DOHH2 (cell line): ENCODE results near the gene PRRC2B.

ENCODE experiments used
- H3F3A ChIP-seq: fragments of 200-600 bp; sonication (generic), shearing (Covaris generic); 2 replicates; pipeline ENCODE4 v1.6.0; 2016; ENCODE audit warnings: antibody characterized with exemption, mild to moderate bottlenecking; ENCODE audit not compliant: control insufficient read depth, insufficient read depth
- H3K27ac ChIP-seq: fragments of 200-600 bp; sonication (generic); 2 replicates; pipeline ENCODE4 v1.5.1; 2014; ENCODE audit warnings: low read depth, mild to moderate bottlenecking, low read length, moderate library complexity
- H3K27me3 ChIP-seq: fragments of 200-600 bp; sonication (generic); 2 replicates; pipeline ENCODE4 v1.6.1; 2014; ENCODE audit warnings: mild to moderate bottlenecking, low read length, mixed read lengths; ENCODE audit not compliant: control insufficient read depth
- H3K36me3 ChIP-seq: fragments of 200-600 bp; sonication (generic); 2 replicates; pipeline ENCODE4 v1.6.1; 2014; ENCODE audit warnings: mild to moderate bottlenecking, low read length, moderate library complexity, mixed read lengths; ENCODE audit not compliant: control insufficient read depth
- H3K4me1 ChIP-seq: fragments of 200-600 bp; sonication (generic); 2 replicates; pipeline ENCODE4 v1.6.1; 2014; ENCODE audit warnings: mild to moderate bottlenecking, low read length, mixed read lengths; ENCODE audit not compliant: control insufficient read depth
- H3K4me2 ChIP-seq: fragments of 200-600 bp; sonication (generic); 2 replicates; pipeline ENCODE4 v1.6.0; 2014; ENCODE audit warnings: mild to moderate bottlenecking, low read length, moderate library complexity
- H3K4me3 ChIP-seq: fragments of 200-600 bp; sonication (generic); 2 replicates; pipeline ENCODE4 v1.5.1; 2014; ENCODE audit warnings: mild to moderate bottlenecking, low read length, mixed read lengths
- H3K79me2 ChIP-seq: fragments of 200-600 bp; sonication (generic); 2 replicates; pipeline ENCODE4 v1.6.1; 2014; ENCODE audit warnings: mild to moderate bottlenecking, low read length, mixed read lengths; ENCODE audit not compliant: control insufficient read depth
- H3K9me2 ChIP-seq: fragments of 200-600 bp; sonication (generic); replicated peaks from 2 replicates; pipeline ENCODE4 v1.6.1; 2014; ENCODE audit warnings: mild to moderate bottlenecking, low read length, mixed read lengths; ENCODE audit not compliant: control insufficient read depth
- H3K9me3 ChIP-seq: fragments of 200-600 bp; sonication (generic); 2 replicates; pipeline ENCODE4 v1.6.1; 2014; ENCODE audit warnings: antibody characterized with exemption, low read length, mixed read lengths; ENCODE audit not compliant: control insufficient read depth, insufficient read depth
- H4K20me1 ChIP-seq: fragments of 200-600 bp; sonication (generic); 2 replicates; pipeline ENCODE4 v1.6.0; 2014; ENCODE audit warnings: low read depth, mild to moderate bottlenecking, antibody characterized with exemption, low read length, moderate library complexity; ENCODE audit not compliant: control insufficient read depth, insufficient read depth
- CTCF ChIP-seq: fragments of 200-600 bp; sonication (generic); IDR thresholded peaks from one replicate; pipeline ENCODE4 v1.5.1; 2014; ENCODE audit warnings: antibody characterized with exemption, mild to moderate bottlenecking, low read depth, low read length; ENCODE audit not compliant: poor library complexity, severe bottlenecking
- EZH2phosphoT487 ChIP-seq: fragments of 200-600 bp; sonication (generic); IDR thresholded peaks from 2 replicates; pipeline ENCODE4 v1.6.1; 2017; ENCODE audit warnings: borderline replicate concordance, mild to moderate bottlenecking, antibody characterized with exemption, low read length, moderate library complexity, mixed read lengths

PRRC2B gene

GRCh38 chr9:131516930-131517329 is 123.0 kb downstream of the PRRC2B start:
- Histone ChIP-seq H3K36me3 (peaks cover 70% of the 10 kb centered on the region), H3K9me3 (peaks cover 17% of the 10 kb centered on the region), H3K4me3 (no peak overlapping the region), H3F3A (peaks cover 17% of the 10 kb centered on the region), H3K4me2 (no peak overlapping the region), H3K9me2 (no peaks in the 10 kb centered on the region), H3K79me2 (no peaks in the 10 kb centered on the region), H3K27me3 (no peaks in the 10 kb centered on the region), H3K27ac (no peak overlapping the region), H4K20me1 (no peaks in the 10 kb centered on the region), H3K4me1 (no peaks in the 10 kb centered on the region)
- TF ChIP-seq EZH2phosphoT487 (no peak), CTCF (no peak)

GRCh38 chr9:131517761-131518190 is 123.9 kb downstream of the PRRC2B start:
- TF ChIP-seq EZH2phosphoT487 (no peak), CTCF (no peak)
- Histone ChIP-seq H3K9me3 (peaks cover 17% of the 10 kb centered on the region), H3K9me2 (no peaks in the 10 kb centered on the region), H3K27ac (no peak overlapping the region), H3K4me2 (no peak overlapping the region), H3K27me3 (no peaks in the 10 kb centered on the region), H3K4me1 (no peaks in the 10 kb centered on the region), H3K36me3 (peaks cover 74% of the 10 kb centered on the region), H3K4me3 (no peak overlapping the region), H3F3A (peaks cover 17% of the 10 kb centered on the region), H3K79me2 (no peaks in the 10 kb centered on the region), H4K20me1 (no peaks in the 10 kb centered on the region)

- H3K4me2 ChIP-seq: no peak overlapping the region
- no peak overlapping the region for H3K27ac ChIP-seq
- H3K9me3 ChIP-seq: peaks cover 17% of the 10 kb centered on the region
- TF ChIP-seq CTCF (no peak), EZH2phosphoT487 (no peak)
- H3K79me2 ChIP-seq: no peaks in the 10 kb centered on the region
- H3K36me3 ChIP-seq: peaks cover 74% of the 10 kb centered on the region
- no peaks in the 10 kb centered on the region for H3K4me1 ChIP-seq
- no peaks in the 10 kb centered on the region for H3K9me2 ChIP-seq
- no peaks in the 10 kb centered on the region for H4K20me1 ChIP-seq
- peaks cover 17% of the 10 kb centered on the region for H3F3A ChIP-seq
- H3K27me3 ChIP-seq: no peaks in the 10 kb centered on the region
- no peak overlapping the region for H3K4me3 ChIP-seq
Observed at GRCh38 chr9:131518553-131518952, 124.7 kb downstream of the PRRC2B start.
